B cell (primary cell): ENCODE measurements around the gene ADGRE2.

Experiments
- CTCF ChIP-seq: fragments of 200-600 bp; IDR thresholded peaks from one replicate; pipeline ENCODE4 v1.8.0; 2022; ENCODE audit warnings: antibody characterized with exemption, mild to moderate bottlenecking
- EZH2 ChIP-seq: IDR thresholded peaks from 2 replicates; pipeline ENCODE4 v1.6.1; 2012; ENCODE audit warnings: borderline replicate concordance, low read depth, mild to moderate bottlenecking, moderate library complexity, low read length; ENCODE audit not compliant: insufficient read depth, poor library complexity, severe bottlenecking

- no peak for TF ChIP-seq EZH2
- no peak for TF ChIP-seq CTCF
Observed at GRCh38 chr19:14768001-14768400, 10.4 kb downstream of the ADGRE2 start.
